ENCODE results near the gene FTHL17.
A peak's percentile ranks its signal among the peaks of the same experiment; 100 is the strongest.

The FTHL17 gene

DNA sequence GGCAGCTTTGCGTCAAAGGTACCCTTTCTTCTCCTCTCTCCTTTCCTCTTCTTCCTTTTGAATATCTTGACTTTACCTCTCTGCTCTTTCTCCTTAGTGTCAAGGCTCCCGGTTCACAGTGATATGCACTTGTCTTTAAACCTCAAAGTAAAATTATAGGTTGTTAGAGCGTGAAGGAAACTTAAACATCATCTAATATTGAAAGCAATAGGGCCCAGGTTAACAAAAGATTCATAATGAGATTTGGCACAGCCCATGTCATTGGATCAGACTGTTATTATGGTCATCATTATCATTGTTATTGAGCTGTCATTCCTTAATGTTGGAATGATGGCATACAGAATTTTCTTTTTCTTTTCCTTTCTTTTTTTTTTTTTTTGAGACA lies 32.5 kb downstream of the FTHL17 start:
- no peak for TF ChIP-seq POLR2A (IDR thresholded peaks at IDR 0.05; ENCODE audit: extremely low read depth, insufficient read length)
- no peak for TF ChIP-seq MYC (IDR thresholded peaks at IDR 0.05; ENCODE audit: low read depth, low read length)
- TF ChIP-seq, protein P1, sequence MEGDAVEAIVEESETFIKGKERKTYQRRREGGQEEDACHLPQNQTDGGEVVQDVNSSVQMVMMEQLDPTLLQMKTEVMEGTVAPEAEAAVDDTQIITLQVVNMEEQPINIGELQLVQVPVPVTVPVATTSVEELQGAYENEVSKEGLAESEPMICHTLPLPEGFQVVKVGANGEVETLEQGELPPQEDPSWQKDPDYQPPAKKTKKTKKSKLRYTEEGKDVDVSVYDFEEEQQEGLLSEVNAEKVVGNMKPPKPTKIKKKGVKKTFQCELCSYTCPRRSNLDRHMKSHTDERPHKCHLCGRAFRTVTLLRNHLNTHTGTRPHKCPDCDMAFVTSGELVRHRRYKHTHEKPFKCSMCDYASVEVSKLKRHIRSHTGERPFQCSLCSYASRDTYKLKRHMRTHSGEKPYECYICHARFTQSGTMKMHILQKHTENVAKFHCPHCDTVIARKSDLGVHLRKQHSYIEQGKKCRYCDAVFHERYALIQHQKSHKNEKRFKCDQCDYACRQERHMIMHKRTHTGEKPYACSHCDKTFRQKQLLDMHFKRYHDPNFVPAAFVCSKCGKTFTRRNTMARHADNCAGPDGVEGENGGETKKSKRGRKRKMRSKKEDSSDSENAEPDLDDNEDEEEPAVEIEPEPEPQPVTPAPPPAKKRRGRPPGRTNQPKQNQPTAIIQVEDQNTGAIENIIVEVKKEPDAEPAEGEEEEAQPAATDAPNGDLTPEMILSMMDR (IDR thresholded peaks at IDR 0.05; ENCODE audit: low read depth, low read length), result no peak
- TF ChIP-seq, protein P2, sequence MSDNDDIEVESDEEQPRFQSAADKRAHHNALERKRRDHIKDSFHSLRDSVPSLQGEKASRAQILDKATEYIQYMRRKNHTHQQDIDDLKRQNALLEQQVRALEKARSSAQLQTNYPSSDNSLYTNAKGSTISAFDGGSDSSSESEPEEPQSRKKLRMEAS (IDR thresholded peaks at IDR 0.05; ENCODE audit: low read depth, low read length), result no peak
- no peak overlapping the region for H3K4me3 ChIP-seq (ENCODE audit: low read depth, low read length)
- DNase-seq (ENCODE audit: low read depth), result no peak

DNA sequence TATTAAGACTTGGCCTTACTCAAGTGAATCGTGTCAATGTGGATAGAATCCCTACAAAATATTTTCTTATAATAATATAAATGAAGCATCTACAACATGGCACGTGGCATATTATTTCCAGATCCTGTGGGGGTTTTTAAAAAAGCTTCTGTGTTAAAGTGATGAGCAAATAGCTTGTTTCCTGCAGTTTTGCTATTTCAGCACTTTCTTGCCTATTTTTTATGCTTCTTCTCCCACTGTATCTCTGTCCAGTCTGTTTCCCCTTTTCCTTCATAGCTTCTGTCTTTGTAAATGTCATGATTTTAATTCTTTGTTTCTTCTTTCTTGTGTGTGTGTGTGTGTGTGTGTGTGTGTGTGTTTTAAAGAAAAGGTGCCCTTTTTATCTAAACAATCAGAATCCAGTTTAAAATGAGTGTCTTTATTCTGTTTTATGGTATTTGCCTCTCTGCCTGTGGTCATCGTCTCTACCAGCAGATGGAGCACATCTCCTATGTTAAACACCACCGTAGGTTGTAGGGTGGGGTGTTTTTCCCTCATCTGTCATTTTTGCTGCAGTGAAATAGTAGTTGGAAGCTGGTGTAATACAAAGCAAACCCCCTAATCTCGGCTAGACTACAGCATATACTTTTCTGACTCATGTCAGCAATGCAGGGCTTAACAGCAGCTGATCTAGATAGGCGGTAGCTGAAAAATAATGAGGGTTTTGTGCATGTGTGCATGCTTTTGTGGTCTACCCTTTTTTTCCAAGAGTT lies 33.1 kb downstream of the FTHL17 start:
- DNase-seq (ENCODE audit: low read depth), result peak; percentile 34

DNA sequence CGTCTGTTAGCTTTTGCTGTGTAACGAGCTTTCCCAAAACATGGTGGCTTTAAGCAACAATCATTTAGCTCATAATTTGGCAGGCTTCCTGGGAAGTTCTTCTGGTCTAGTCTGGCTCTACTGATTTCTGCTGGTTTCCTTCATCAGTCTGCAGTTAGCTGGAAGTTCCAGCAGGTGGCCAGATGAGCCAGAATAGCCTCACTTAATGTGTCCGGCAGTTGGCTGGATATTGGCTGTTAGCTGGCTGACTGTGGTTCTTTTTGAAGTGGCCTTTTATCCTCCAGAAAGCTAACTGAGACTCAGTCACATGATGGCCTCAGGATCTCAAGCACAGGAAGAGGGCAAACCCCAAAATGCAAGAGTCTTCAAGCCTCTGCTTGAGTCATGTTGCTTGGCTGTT lies 34.9 kb downstream of the FTHL17 start:
- no peak overlapping the region for H3K4me3 ChIP-seq (ENCODE audit: low read depth, low read length)
- DNase-seq (ENCODE audit: low read depth), result peak; percentile 29
- TF ChIP-seq, protein P1 (IDR thresholded peaks at IDR 0.05; ENCODE audit: low read depth, low read length), result peak; percentile 61
- TF ChIP-seq MYC (IDR thresholded peaks at IDR 0.05; ENCODE audit: low read depth, low read length), result no peak

More for the DNA sequence above, 33.1 kb downstream of the FTHL17 start:
- TF ChIP-seq MYC (IDR thresholded peaks at IDR 0.05; ENCODE audit: low read depth, low read length), result no peak
- TF ChIP-seq POLR2A (IDR thresholded peaks at IDR 0.05; ENCODE audit: extremely low read depth, insufficient read length), result no peak
- TF ChIP-seq, protein P1 (IDR thresholded peaks at IDR 0.05; ENCODE audit: low read depth, low read length), result peak; percentile 47
- H3K4me3 ChIP-seq (ENCODE audit: low read depth, low read length), result no peak overlapping the region

DNA sequence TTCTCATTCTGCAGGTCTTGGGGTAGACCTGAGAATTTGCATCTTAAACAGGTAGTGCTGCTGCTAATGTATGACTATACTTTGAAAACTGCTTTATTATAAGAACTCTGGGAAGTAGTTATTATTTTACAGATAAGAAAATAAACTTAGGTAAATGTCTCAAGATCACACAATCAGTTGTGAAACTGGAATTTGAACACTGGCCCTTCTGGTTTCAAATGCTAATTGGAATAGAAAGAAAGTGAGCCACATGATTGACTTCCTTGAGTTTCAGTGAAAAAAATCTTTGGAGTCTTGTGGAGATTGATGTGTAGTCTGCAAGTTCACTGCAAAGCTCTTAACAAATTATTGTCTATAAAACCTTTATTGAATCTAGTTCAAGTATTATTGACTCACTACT lies 44.5 kb downstream of the FTHL17 start:
- no peak for DNase-seq (ENCODE audit: low read depth)
- H3K4me3 ChIP-seq (ENCODE audit: low read depth, low read length), result no peak overlapping the region
- TF ChIP-seq POLR2A (IDR thresholded peaks at IDR 0.05; ENCODE audit: extremely low read depth, insufficient read length), result no peak
- TF ChIP-seq, protein P1 (IDR thresholded peaks at IDR 0.05; ENCODE audit: low read depth, low read length), result no peak
- no peak for TF ChIP-seq MYC (IDR thresholded peaks at IDR 0.05; ENCODE audit: low read depth, low read length)
- TF ChIP-seq, protein P2 (IDR thresholded peaks at IDR 0.05; ENCODE audit: low read depth, low read length), result no peak

DNA sequence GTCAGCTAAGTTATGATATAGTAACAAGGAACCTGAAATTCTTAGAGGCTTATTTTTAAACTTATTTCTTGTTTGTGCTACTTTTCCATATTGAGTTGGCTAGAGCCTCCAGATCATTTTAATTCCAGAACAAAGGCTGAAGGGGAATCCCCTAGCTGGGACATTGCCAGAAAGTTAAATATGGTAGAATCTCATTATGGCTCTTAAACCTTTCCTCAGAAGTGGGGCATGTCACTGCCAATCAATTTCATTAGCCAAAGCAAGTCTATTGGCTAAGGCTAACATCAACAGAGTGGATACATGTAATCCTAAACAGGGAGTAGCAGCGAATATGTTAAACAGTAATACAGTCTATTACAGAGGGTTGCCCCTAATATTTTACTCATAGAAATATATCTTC lies 47.0 kb downstream of the FTHL17 start:
- TF ChIP-seq, protein P1 (IDR thresholded peaks at IDR 0.05; ENCODE audit: low read depth, low read length), result no peak
- TF ChIP-seq MYC (IDR thresholded peaks at IDR 0.05; ENCODE audit: low read depth, low read length) (no peak), POLR2A (IDR thresholded peaks at IDR 0.05; ENCODE audit: extremely low read depth, insufficient read length) (no peak)
- TF ChIP-seq, protein P2 (IDR thresholded peaks at IDR 0.05; ENCODE audit: low read depth, low read length), result no peak
- no peak for DNase-seq (ENCODE audit: low read depth)
- H3K4me3 ChIP-seq (ENCODE audit: low read depth, low read length), result no peak overlapping the region

DNA sequence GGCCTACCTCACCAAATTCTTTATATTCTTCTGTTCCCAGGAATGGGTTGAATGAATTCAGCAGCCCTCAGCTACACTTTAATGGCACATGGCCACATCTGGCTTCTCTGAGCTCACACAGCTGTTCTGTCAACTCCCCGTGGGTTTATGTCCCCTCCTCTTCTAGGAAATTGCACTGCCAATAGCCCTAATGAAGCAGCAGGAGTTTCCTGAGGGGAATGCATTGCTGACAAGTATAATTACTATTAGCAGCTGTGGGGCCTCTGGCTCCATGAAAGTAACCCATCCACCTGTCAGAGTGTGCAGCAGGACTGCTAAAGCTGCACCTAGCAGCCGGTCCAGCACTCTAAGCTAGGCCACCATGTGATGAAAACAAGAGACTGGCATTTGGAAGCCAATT lies 50.3 kb downstream of the FTHL17 start:
- no peak for DNase-seq (ENCODE audit: low read depth)
- no peak overlapping the region for H3K4me3 ChIP-seq (ENCODE audit: low read depth, low read length)
- TF ChIP-seq MYC (IDR thresholded peaks at IDR 0.05; ENCODE audit: low read depth, low read length) (no peak), POLR2A (IDR thresholded peaks at IDR 0.05; ENCODE audit: extremely low read depth, insufficient read length) (no peak)
- TF ChIP-seq, protein P1 (IDR thresholded peaks at IDR 0.05; ENCODE audit: low read depth, low read length), result no peak
- TF ChIP-seq, protein P2 (IDR thresholded peaks at IDR 0.05; ENCODE audit: low read depth, low read length), result no peak

Measured in NB4 (cell line).